Measurements from ENCODE around the gene ADSL. TPM values are rescaled to one million over a fixed set of nuclear protein-coding genes. Genes with fewer than 3 reads are reported as not detected.

The ADSL gene
- total RNA-seq, 1 experiment from 2014 or later = 126 TPM

GRCh38 chr22:40429481-40429880 is 83.2 kb downstream of the ADSL start:
- H3K9me2 ChIP-seq (ENCODE audit: insufficient read depth) = no peaks in the 10 kb centered on the region
- H3K36me3 ChIP-seq (ENCODE audit: control insufficient read depth in 1 of 2, insufficient read depth in 2 of 2, low read length in 2 of 2) = peaks cover 0 to 4% of the 10 kb centered on the region in 2 experiments; a peak in 1 of 4 replicates
- H3K79me2 ChIP-seq (ENCODE audit: insufficient read depth, low read length) = no peaks in the 10 kb centered on the region
- intact Hi-C loops (cut with micrococcal nuclease) = no loop called here
- ATAC-seq (no peak), DNase-seq (ENCODE audit: low read depth, low spot score) (no peak)
- ChIA-PET POLR2A (no interaction called here), RAD21 (ENCODE audit: low non-redundant PET in 1 of 2, low total read pairs in 2 of 2, uncharacterized antibody in 2 of 2, unreplicated experiment in 2 of 2) (no interaction called here), CTCF (no interaction called here)
- no peak overlapping the region for H2AFZ ChIP-seq (ENCODE audit: low read depth, low read length, poor library complexity, severe bottlenecking)
- H3K4me3 ChIP-seq (replicated peaks in 1 of 2; ENCODE audit: low read depth in 1 of 2, low read length in 2 of 2) = no peak overlapping the region
- no peak overlapping the region for H3K9ac ChIP-seq (ENCODE audit: low read length)
- H3K27me3 ChIP-seq (ENCODE audit: insufficient read depth, low read length) = no peaks in the 10 kb centered on the region
- no peaks in the 10 kb centered on the region for H4K20me1 ChIP-seq (ENCODE audit: insufficient read depth)
- no peaks in the 10 kb centered on the region for H3K4me1 ChIP-seq (ENCODE audit: control insufficient read depth in 1 of 2, insufficient read depth in 2 of 2, low read length in 2 of 2)
- H3K4me2 ChIP-seq (ENCODE audit: low read length) = no peak overlapping the region
- BruUV-seq (replicated peaks) = no TSS peak
- H3K27ac ChIP-seq (ENCODE audit: low read depth, low read length) = no peak overlapping the region
- TF ChIP-seq POLR2AphosphoS5 (IDR thresholded peaks at IDR 0.05; ENCODE audit: low read depth, low read length) (no peak), POLR2A (IDR thresholded peaks at IDR 0.05; ENCODE audit: borderline replicate concordance, extremely low read depth, insufficient read depth, insufficient read length) (no peak), CTCF (IDR thresholded peaks at IDR 0.05 in 2 of 3, conservative IDR thresholded peaks at IDR 0.05 in 1 of 3; ENCODE audit: borderline replicate concordance in 1 of 3, insufficient read depth in 1 of 3, low read depth in 2 of 3, low read length in 2 of 3) (no peak), EZH2phosphoT487 (IDR thresholded peaks at IDR 0.05; ENCODE audit: borderline replicate concordance) (no peak), JUND (IDR thresholded peaks at IDR 0.05) (no peak), TCF7L2 (IDR thresholded peaks at IDR 0.05; ENCODE audit: borderline replicate concordance, extremely low read depth, insufficient read depth, insufficient read length) (no peak), EGR1 (IDR thresholded peaks at IDR 0.05; ENCODE audit: low read depth) (no peak), SP1 (IDR thresholded peaks at IDR 0.05; ENCODE audit: low read depth) (no peak)
- TF ChIP-seq, protein P1, sequence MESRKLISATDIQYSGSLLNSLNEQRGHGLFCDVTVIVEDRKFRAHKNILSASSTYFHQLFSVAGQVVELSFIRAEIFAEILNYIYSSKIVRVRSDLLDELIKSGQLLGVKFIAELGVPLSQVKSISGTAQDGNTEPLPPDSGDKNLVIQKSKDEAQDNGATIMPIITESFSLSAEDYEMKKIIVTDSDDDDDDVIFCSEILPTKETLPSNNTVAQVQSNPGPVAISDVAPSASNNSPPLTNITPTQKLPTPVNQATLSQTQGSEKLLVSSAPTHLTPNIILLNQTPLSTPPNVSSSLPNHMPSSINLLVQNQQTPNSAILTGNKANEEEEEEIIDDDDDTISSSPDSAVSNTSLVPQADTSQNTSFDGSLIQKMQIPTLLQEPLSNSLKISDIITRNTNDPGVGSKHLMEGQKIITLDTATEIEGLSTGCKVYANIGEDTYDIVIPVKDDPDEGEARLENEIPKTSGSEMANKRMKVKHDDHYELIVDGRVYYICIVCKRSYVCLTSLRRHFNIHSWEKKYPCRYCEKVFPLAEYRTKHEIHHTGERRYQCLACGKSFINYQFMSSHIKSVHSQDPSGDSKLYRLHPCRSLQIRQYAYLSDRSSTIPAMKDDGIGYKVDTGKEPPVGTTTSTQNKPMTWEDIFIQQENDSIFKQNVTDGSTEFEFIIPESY (IDR thresholded peaks at IDR 0.05; ENCODE audit: extremely low read depth, insufficient replicate concordance, low read length) = no peak
- TF ChIP-seq, protein P2, sequence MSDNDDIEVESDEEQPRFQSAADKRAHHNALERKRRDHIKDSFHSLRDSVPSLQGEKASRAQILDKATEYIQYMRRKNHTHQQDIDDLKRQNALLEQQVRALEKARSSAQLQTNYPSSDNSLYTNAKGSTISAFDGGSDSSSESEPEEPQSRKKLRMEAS (IDR thresholded peaks at IDR 0.05) = no peak
- no peaks in the 10 kb centered on the region for H3K9me3 ChIP-seq (ENCODE audit: control insufficient read depth in 1 of 2, insufficient read depth in 1 of 2, low read depth in 1 of 2, low read length in 2 of 2)

Data from HCT116 (cell line).